Measurements from ENCODE around the gene NCL.

The NCL gene

GRCh38 chr2:231463698-231464575, at the start of gene NCL:
TSS of gene NCL (minus strand) at chr2:231464484. CDS start at chr2:231464353, 131 bp downstream.
- no peaks in the 10 kb centered on the region for H3K27me3 Mint-ChIP-seq
- H3K4me3 Mint-ChIP-seq: peak within 1 kb of the TSS; percentile 97
- peaks cover 29% of the 10 kb centered on the region for H3K4me1 Mint-ChIP-seq
- H3K36me3 Mint-ChIP-seq: peaks cover 31% of the 10 kb centered on the region
- peak within 1 kb of the TSS; percentile 99 for H3K27ac Mint-ChIP-seq
- peak; percentile 92 to 95 for DNase-seq (ENCODE audit: low spot score in 2 of 2)
- no peaks in the 10 kb centered on the region for H3K9me3 Mint-ChIP-seq
- peak; percentile 82 for ATAC-seq (ENCODE audit: low read depth)

- no peaks in the 10 kb centered on the region for H3K9me3 Mint-ChIP-seq
- no peaks in the 10 kb centered on the region for H3K36me3 Mint-ChIP-seq
- peak overlapping the region; percentile 94 for H3K4me3 Mint-ChIP-seq
- peaks cover 6% of the 10 kb centered on the region for H3K4me1 Mint-ChIP-seq
- peak overlapping the region; percentile 98 for H3K27ac Mint-ChIP-seq
- H3K27me3 Mint-ChIP-seq: no peaks in the 10 kb centered on the region
- DNase-seq (ENCODE audit: low spot score in 2 of 2) (no peak), ATAC-seq (ENCODE audit: low read depth) (no peak)
Measured at GRCh38 chr2:231513746-231514224, 49.5 kb upstream of the NCL start.

GRCh38 chr2:231512222-231512621, 47.9 kb upstream of the NCL start:
- peaks cover 6% of the 10 kb centered on the region for H3K4me1 Mint-ChIP-seq
- no peak overlapping the region for H3K4me3 Mint-ChIP-seq
- DNase-seq (ENCODE audit: low spot score in 2 of 2) (no peak), ATAC-seq (ENCODE audit: low read depth) (no peak)
- peaks cover 2% of the 10 kb centered on the region for H3K36me3 Mint-ChIP-seq
- no peak overlapping the region for H3K27ac Mint-ChIP-seq
- no peaks in the 10 kb centered on the region for H3K9me3 Mint-ChIP-seq
- H3K27me3 Mint-ChIP-seq: no peaks in the 10 kb centered on the region

- no peak overlapping the region for H3K4me3 Mint-ChIP-seq
- H3K27me3 Mint-ChIP-seq: no peaks in the 10 kb centered on the region
- no peaks in the 10 kb centered on the region for H3K4me1 Mint-ChIP-seq
- H3K27ac Mint-ChIP-seq: no peak overlapping the region
- no peak for DNase-seq (ENCODE audit: low spot score in 2 of 2)
- no peak for ATAC-seq (ENCODE audit: low read depth)
- H3K36me3 Mint-ChIP-seq: peaks cover 7% of the 10 kb centered on the region
- H3K9me3 Mint-ChIP-seq: no peaks in the 10 kb centered on the region
Measured at GRCh38 chr2:231503766-231504165, 39.5 kb upstream of the NCL start.

- Mint-ChIP-seq H3K9me3 (no peaks in the 10 kb centered on the region), H3K27me3 (no peaks in the 10 kb centered on the region), H3K4me1 (no peaks in the 10 kb centered on the region), H3K27ac (no peak overlapping the region), H3K36me3 (peaks cover 7% of the 10 kb centered on the region), H3K4me3 (no peak overlapping the region)
- no peak for DNase-seq (ENCODE audit: low spot score in 2 of 2)
- no peak for ATAC-seq (ENCODE audit: low read depth)
Measured at GRCh38 chr2:231502596-231502995, 38.3 kb upstream of the NCL start.

- H3K27ac Mint-ChIP-seq: no peak overlapping the region
- DNase-seq (ENCODE audit: low spot score in 2 of 2) (no peak), ATAC-seq (ENCODE audit: low read depth) (no peak)
- H3K27me3 Mint-ChIP-seq: no peaks in the 10 kb centered on the region
- no peaks in the 10 kb centered on the region for H3K36me3 Mint-ChIP-seq
- H3K4me1 Mint-ChIP-seq: no peaks in the 10 kb centered on the region
- no peaks in the 10 kb centered on the region for H3K9me3 Mint-ChIP-seq
- H3K4me3 Mint-ChIP-seq: no peak overlapping the region
Measured at GRCh38 chr2:231497651-231498050, 33.4 kb upstream of the NCL start.

GRCh38 chr2:231494669-231495068, 30.4 kb upstream of the NCL start:
- H3K4me3 Mint-ChIP-seq: no peak overlapping the region
- H3K27me3 Mint-ChIP-seq: no peaks in the 10 kb centered on the region
- no peaks in the 10 kb centered on the region for H3K9me3 Mint-ChIP-seq
- no peak for DNase-seq (ENCODE audit: low spot score in 2 of 2)
- no peak overlapping the region for H3K27ac Mint-ChIP-seq
- H3K36me3 Mint-ChIP-seq: no peaks in the 10 kb centered on the region
- H3K4me1 Mint-ChIP-seq: no peaks in the 10 kb centered on the region
- ATAC-seq (ENCODE audit: low read depth): no peak

- DNase-seq (ENCODE audit: low spot score in 2 of 2): no peak
- H3K9me3 Mint-ChIP-seq: no peaks in the 10 kb centered on the region
- ATAC-seq (ENCODE audit: low read depth): no peak
- no peaks in the 10 kb centered on the region for H3K4me1 Mint-ChIP-seq
- no peak overlapping the region for H3K27ac Mint-ChIP-seq
- H3K36me3 Mint-ChIP-seq: no peaks in the 10 kb centered on the region
- no peak overlapping the region for H3K4me3 Mint-ChIP-seq
- peaks cover 3% of the 10 kb centered on the region for H3K27me3 Mint-ChIP-seq
Measured at GRCh38 chr2:231490801-231491200, 26.5 kb upstream of the NCL start.

- no peak overlapping the region for H3K4me3 Mint-ChIP-seq
- peaks cover 3% of the 10 kb centered on the region for H3K27me3 Mint-ChIP-seq
- no peaks in the 10 kb centered on the region for H3K4me1 Mint-ChIP-seq
- H3K36me3 Mint-ChIP-seq: no peaks in the 10 kb centered on the region
- no peak for DNase-seq (ENCODE audit: low spot score in 2 of 2)
- H3K27ac Mint-ChIP-seq: no peak overlapping the region
- no peak for ATAC-seq (ENCODE audit: low read depth)
- no peaks in the 10 kb centered on the region for H3K9me3 Mint-ChIP-seq
Measured at GRCh38 chr2:231489990-231490389, 25.7 kb upstream of the NCL start.

GRCh38 chr2:231488331-231488730, 24.0 kb upstream of the NCL start:
- ATAC-seq (ENCODE audit: low read depth) (no peak), DNase-seq (ENCODE audit: low spot score in 2 of 2) (no peak)
- Mint-ChIP-seq H3K4me1 (no peaks in the 10 kb centered on the region), H3K27me3 (peaks cover 3% of the 10 kb centered on the region), H3K36me3 (no peaks in the 10 kb centered on the region), H3K4me3 (no peak overlapping the region), H3K27ac (no peak overlapping the region), H3K9me3 (no peaks in the 10 kb centered on the region)

- Mint-ChIP-seq H3K9me3 (no peaks in the 10 kb centered on the region), H3K4me1 (peaks cover 3% of the 10 kb centered on the region), H3K27ac (no peak overlapping the region), H3K27me3 (peaks cover 3% of the 10 kb centered on the region), H3K4me3 (no peak overlapping the region), H3K36me3 (no peaks in the 10 kb centered on the region)
- no peak for DNase-seq (ENCODE audit: low spot score in 2 of 2)
- no peak for ATAC-seq (ENCODE audit: low read depth)
Measured at GRCh38 chr2:231486851-231487596, 22.7 kb upstream of the NCL start.

GRCh38 chr2:231483398-231484329, 19.4 kb upstream of the NCL start:
- peak; percentile 33 for ATAC-seq (ENCODE audit: low read depth)
- Mint-ChIP-seq H3K4me1 (peaks cover 3% of the 10 kb centered on the region), H3K27me3 (peaks cover 3% of the 10 kb centered on the region), H3K4me3 (peak overlapping the region; percentile 84), H3K36me3 (no peaks in the 10 kb centered on the region), H3K27ac (peak overlapping the region; percentile 93), H3K9me3 (no peaks in the 10 kb centered on the region)
- peak in 1 of 2 donors; percentile 26 for DNase-seq (ENCODE audit: low spot score in 2 of 2)

- ATAC-seq (ENCODE audit: low read depth) (peak; percentile 76), DNase-seq (ENCODE audit: low spot score in 2 of 2) (peak; percentile 64 to 74)
- peaks cover 3% of the 10 kb centered on the region for H3K4me1 Mint-ChIP-seq
- peak overlapping the region; percentile 84 for H3K4me3 Mint-ChIP-seq
- no peaks in the 10 kb centered on the region for H3K36me3 Mint-ChIP-seq
- no peaks in the 10 kb centered on the region for H3K9me3 Mint-ChIP-seq
- peaks cover 3% of the 10 kb centered on the region for H3K27me3 Mint-ChIP-seq
- peak overlapping the region; percentile 93 for H3K27ac Mint-ChIP-seq
Measured at GRCh38 chr2:231482806-231483391, 18.6 kb upstream of the NCL start.
